Measurements from ENCODE around the gene MYH7. TPM values are rescaled to one million over a fixed set of nuclear protein-coding genes. Genes with fewer than 3 reads are reported as not detected.

The MYH7 gene
- total and polyA plus RNA-seq, 4 donors: 0.33 to 1.6 TPM; not detected in 2

DNA sequence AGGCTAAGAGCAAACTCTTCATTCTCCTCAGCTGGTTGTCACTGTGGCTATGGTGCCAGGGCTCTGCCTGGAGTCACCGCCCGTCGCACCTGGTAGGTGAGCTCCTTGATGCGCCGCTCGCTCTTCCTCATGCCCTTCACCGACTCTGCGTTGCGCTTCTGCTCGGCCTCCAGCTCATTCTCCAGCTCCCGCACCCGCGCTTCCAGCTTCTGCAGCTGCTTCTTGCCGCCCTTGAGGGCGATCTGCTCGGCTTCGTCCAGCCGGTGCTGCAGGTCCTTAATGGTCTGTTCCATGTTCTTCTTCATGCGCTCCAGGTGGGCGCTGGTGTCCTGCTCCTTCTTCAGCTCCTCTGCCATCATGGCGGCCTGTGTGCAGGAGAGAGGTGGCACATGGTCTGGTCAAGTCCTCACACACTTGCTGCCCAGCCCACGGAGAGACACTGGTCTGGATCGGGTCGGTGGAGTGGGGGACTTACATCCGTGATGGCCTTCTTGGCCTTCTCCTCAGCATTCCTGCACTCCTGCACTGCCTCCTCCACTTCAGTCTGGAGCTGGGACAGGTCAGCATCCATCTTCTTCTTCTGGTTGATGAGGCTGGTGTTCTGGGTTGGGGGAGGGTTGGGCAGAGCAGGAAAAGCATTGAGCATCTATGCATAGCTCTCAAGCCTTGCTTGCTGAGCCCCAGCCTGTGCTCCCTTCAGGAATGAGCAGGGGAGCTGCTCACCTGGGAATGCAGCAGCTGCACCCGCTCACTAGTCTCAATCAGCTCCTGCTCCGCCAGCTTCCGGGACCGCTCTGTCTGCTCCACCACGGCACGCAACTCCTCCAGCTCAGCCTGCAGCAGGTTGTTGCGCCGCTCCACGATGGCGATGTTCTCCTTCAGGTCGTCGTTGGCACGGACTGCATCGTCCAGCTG is 20.3 kb downstream of the MYH7 start:
- WGBS, 2 donors: 93 to 94% methylated on average over 36 to 39 of the region's 39 CpGs
- no peak for DNase-seq
- Histone ChIP-seq H3K27ac (ENCODE audit: low read depth in 1 of 2, low read length in 2 of 2) (no peak overlapping the region), H3K27me3 (ENCODE audit: control insufficient read depth in 1 of 2, insufficient read depth in 2 of 2, low read length in 1 of 2) (no peaks in the 10 kb centered on the region), H3K36me3 (ENCODE audit: control insufficient read depth in 1 of 2, insufficient read depth in 2 of 2, low read length in 1 of 2) (no peaks in the 10 kb centered on the region), H3K4me3 (ENCODE audit: low read length in 2 of 2) (no peak overlapping the region), H3K9me3 (ENCODE audit: control insufficient read depth, low read length) (no peaks in the 10 kb centered on the region), H3K4me1 (ENCODE audit: control insufficient read depth in 1 of 2, insufficient read depth in 2 of 2, low read length in 2 of 2) (no peaks in the 10 kb centered on the region)
- intact Hi-C loops (cut with DNase I): no loop called here
- no peak for ATAC-seq (ENCODE audit: low FRiP score)

- no peak overlapping the region for H3K27ac ChIP-seq (ENCODE audit: low read depth in 1 of 2, low read length in 2 of 2)
- 56 to 73% methylated on average over 3 of the region's 3 CpGs for WGBS, 2 donors
- no peaks in the 10 kb centered on the region for H3K4me1 ChIP-seq (ENCODE audit: control insufficient read depth in 1 of 2, insufficient read depth in 2 of 2, low read length in 2 of 2)
- ATAC-seq (ENCODE audit: low FRiP score) (no peak), DNase-seq (no peak)
- no peaks in the 10 kb centered on the region for H3K27me3 ChIP-seq (ENCODE audit: control insufficient read depth in 1 of 2, insufficient read depth in 2 of 2, low read length in 1 of 2)
- no peak overlapping the region for H3K4me3 ChIP-seq (ENCODE audit: low read length in 2 of 2)
- no peaks in the 10 kb centered on the region for H3K9me3 ChIP-seq (ENCODE audit: control insufficient read depth, low read length)
- H3K36me3 ChIP-seq (ENCODE audit: control insufficient read depth in 1 of 2, insufficient read depth in 2 of 2, low read length in 1 of 2): no peaks in the 10 kb centered on the region
- intact Hi-C loops (cut with DNase I): no loop called here
Observed at GRCh38 chr14:23414254-23414653, 21.2 kb downstream of the MYH7 start.

DNA sequence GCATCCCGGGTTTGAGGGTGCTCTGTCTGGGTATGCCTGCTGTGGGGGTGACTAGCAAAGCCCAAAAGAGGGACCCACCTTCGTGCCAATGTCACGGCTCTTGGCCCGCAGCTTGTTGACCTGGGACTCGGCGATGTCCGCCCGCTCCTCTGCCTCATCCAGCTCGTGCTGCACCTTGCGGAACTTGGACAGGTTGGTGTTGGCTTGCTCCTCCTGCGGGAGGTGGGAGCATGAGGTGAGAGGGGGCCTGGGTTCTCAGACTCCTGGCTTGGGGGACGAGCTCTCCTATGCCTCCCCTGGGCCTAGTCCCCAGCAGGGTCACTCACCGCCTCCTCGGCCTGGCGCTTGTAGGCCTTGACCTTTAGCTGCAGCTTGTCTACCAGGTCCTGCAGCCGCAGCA is 21.8 kb downstream of the MYH7 start:
- intact Hi-C loops (cut with DNase I): no loop called here
- Histone ChIP-seq H3K9me3 (ENCODE audit: control insufficient read depth, low read length) (no peaks in the 10 kb centered on the region), H3K4me1 (ENCODE audit: control insufficient read depth in 1 of 2, insufficient read depth in 2 of 2, low read length in 2 of 2) (no peaks in the 10 kb centered on the region), H3K27me3 (ENCODE audit: control insufficient read depth in 1 of 2, insufficient read depth in 2 of 2, low read length in 1 of 2) (no peaks in the 10 kb centered on the region), H3K4me3 (ENCODE audit: low read length in 2 of 2) (no peak overlapping the region), H3K27ac (ENCODE audit: low read depth in 1 of 2, low read length in 2 of 2) (no peak overlapping the region), H3K36me3 (ENCODE audit: control insufficient read depth in 1 of 2, insufficient read depth in 2 of 2, low read length in 1 of 2) (no peaks in the 10 kb centered on the region)
- ATAC-seq (ENCODE audit: low FRiP score) (no peak), DNase-seq (no peak)
- 91% methylated on average over 16 of the region's 16 CpGs for WGBS, 2 donors

GRCh38 chr14:23411563-23412525 is 23.6 kb downstream of the MYH7 start:
- 81 to 82% methylated on average over 14 of the region's 14 CpGs for WGBS, 2 donors
- Histone ChIP-seq H3K27me3 (ENCODE audit: control insufficient read depth in 1 of 2, insufficient read depth in 2 of 2, low read length in 1 of 2) (no peaks in the 10 kb centered on the region), H3K4me3 (ENCODE audit: low read length in 2 of 2) (no peak overlapping the region), H3K36me3 (ENCODE audit: control insufficient read depth in 1 of 2, insufficient read depth in 2 of 2, low read length in 1 of 2) (no peaks in the 10 kb centered on the region), H3K4me1 (ENCODE audit: control insufficient read depth in 1 of 2, insufficient read depth in 2 of 2, low read length in 2 of 2) (no peaks in the 10 kb centered on the region), H3K27ac (ENCODE audit: low read depth in 1 of 2, low read length in 2 of 2) (no peak overlapping the region), H3K9me3 (ENCODE audit: control insufficient read depth, low read length) (no peaks in the 10 kb centered on the region)
- no peak for ATAC-seq (ENCODE audit: low FRiP score)
- intact Hi-C loops (cut with DNase I): no loop called here
- DNase-seq: no peak

- no peaks in the 10 kb centered on the region for H3K36me3 ChIP-seq (ENCODE audit: control insufficient read depth in 1 of 2, insufficient read depth in 2 of 2, low read length in 1 of 2)
Observed at GRCh38 chr14:23409966-23410635, 25.4 kb downstream of the MYH7 start.

GRCh38 chr14:23409475-23409874 is 26.0 kb downstream of the MYH7 start:
- no peak for ATAC-seq (ENCODE audit: low FRiP score)
- Histone ChIP-seq H3K9me3 (ENCODE audit: control insufficient read depth, low read length) (no peaks in the 10 kb centered on the region), H3K4me3 (ENCODE audit: low read length in 2 of 2) (no peak overlapping the region), H3K4me1 (ENCODE audit: control insufficient read depth in 1 of 2, insufficient read depth in 2 of 2, low read length in 2 of 2) (no peaks in the 10 kb centered on the region), H3K27me3 (ENCODE audit: control insufficient read depth in 1 of 2, insufficient read depth in 2 of 2, low read length in 1 of 2) (no peaks in the 10 kb centered on the region), H3K36me3 (ENCODE audit: control insufficient read depth in 1 of 2, insufficient read depth in 2 of 2, low read length in 1 of 2) (no peaks in the 10 kb centered on the region), H3K27ac (ENCODE audit: low read depth in 1 of 2, low read length in 2 of 2) (no peak overlapping the region)
- intact Hi-C loops (cut with DNase I): no loop called here
- 77 to 88% methylated on average over 2 of the region's 2 CpGs for WGBS, 2 donors
- no peak for DNase-seq

More at GRCh38 chr14:23409966-23410635, 25.4 kb downstream of the MYH7 start:
- H3K4me1 ChIP-seq (ENCODE audit: control insufficient read depth in 1 of 2, insufficient read depth in 2 of 2, low read length in 2 of 2): no peaks in the 10 kb centered on the region
- ATAC-seq (ENCODE audit: low FRiP score) (no peak), DNase-seq (no peak)
- H3K9me3 ChIP-seq (ENCODE audit: control insufficient read depth, low read length): no peaks in the 10 kb centered on the region
- 82 to 86% methylated on average over 13 to 14 of the region's 14 CpGs for WGBS, 2 donors
- intact Hi-C loops (cut with DNase I): no loop called here
- no peaks in the 10 kb centered on the region for H3K27me3 ChIP-seq (ENCODE audit: control insufficient read depth in 1 of 2, insufficient read depth in 2 of 2, low read length in 1 of 2)
- no peak overlapping the region for H3K27ac ChIP-seq (ENCODE audit: low read depth in 1 of 2, low read length in 2 of 2)
- H3K4me3 ChIP-seq (ENCODE audit: low read length in 2 of 2): no peak overlapping the region

DNA sequence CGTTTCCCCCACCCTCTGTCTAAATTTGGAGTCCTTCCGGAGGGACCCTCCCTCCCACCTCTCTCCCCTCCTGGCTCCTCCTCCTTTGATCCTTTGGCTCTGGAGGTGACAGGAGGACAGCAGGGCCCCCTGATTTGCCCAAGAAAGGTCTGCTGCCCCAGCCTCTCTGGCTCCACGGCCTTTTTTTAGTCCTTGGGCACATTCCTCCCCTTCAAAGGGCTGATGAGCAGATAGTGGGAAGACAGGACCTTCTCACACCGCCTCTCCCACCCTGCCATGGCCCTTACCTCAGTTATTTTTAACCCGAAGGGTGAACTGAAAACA is 27.2 kb downstream of the MYH7 start:
- WGBS, 2 donors: 51 to 57% methylated on average over 5 of the region's 5 CpGs
- intact Hi-C loops (cut with DNase I): no loop called here
- ATAC-seq (ENCODE audit: low FRiP score) (no peak), DNase-seq (no peak)
- H3K9me3 ChIP-seq (ENCODE audit: control insufficient read depth, low read length): no peaks in the 10 kb centered on the region
- H3K4me1 ChIP-seq (ENCODE audit: control insufficient read depth in 1 of 2, insufficient read depth in 2 of 2, low read length in 2 of 2): no peaks in the 10 kb centered on the region
- no peaks in the 10 kb centered on the region for H3K27me3 ChIP-seq (ENCODE audit: control insufficient read depth in 1 of 2, insufficient read depth in 2 of 2, low read length in 1 of 2)
- H3K36me3 ChIP-seq (ENCODE audit: control insufficient read depth in 1 of 2, insufficient read depth in 2 of 2, low read length in 1 of 2): no peaks in the 10 kb centered on the region
- H3K4me3 ChIP-seq (ENCODE audit: low read length in 2 of 2): no peak overlapping the region
- no peak overlapping the region for H3K27ac ChIP-seq (ENCODE audit: low read depth in 1 of 2, low read length in 2 of 2)

GRCh38 chr14:23407516-23408306 is 27.7 kb downstream of the MYH7 start, which contains the start of gene MYH6:
Gene MYH6 (minus strand): TSS chr14:23408273. CDS start chr14:23407223, 1,050 bp downstream.
- H3K4me3 ChIP-seq (ENCODE audit: low read length in 2 of 2): no peak within 1 kb of the TSS
- no peaks in the 10 kb centered on the region for H3K36me3 ChIP-seq (ENCODE audit: control insufficient read depth in 1 of 2, insufficient read depth in 2 of 2, low read length in 1 of 2)
- H3K27me3 ChIP-seq (ENCODE audit: control insufficient read depth in 1 of 2, insufficient read depth in 2 of 2, low read length in 1 of 2): no peaks in the 10 kb centered on the region
- ATAC-seq (ENCODE audit: low FRiP score): no peak
- no peaks in the 10 kb centered on the region for H3K9me3 ChIP-seq (ENCODE audit: control insufficient read depth, low read length)
- intact Hi-C loops (cut with DNase I): no loop called here
- H3K4me1 ChIP-seq (ENCODE audit: control insufficient read depth in 1 of 2, insufficient read depth in 2 of 2, low read length in 2 of 2): no peaks in the 10 kb centered on the region
- WGBS, 2 donors: 79% methylated on average over 15 of the region's 15 CpGs
- no peak within 1 kb of the TSS for H3K27ac ChIP-seq (ENCODE audit: low read depth in 1 of 2, low read length in 2 of 2)
- DNase-seq: no peak

All from aorta (tissue), 5 donors.